Sigmoid colon (tissue), 7 donors: ENCODE data around the gene KCNS3. TPM values are rescaled to one million over a fixed set of nuclear protein-coding genes. Genes with fewer than 3 reads are reported as not detected.
A peak's percentile ranks its signal among the peaks of the same experiment; 100 is the strongest.

Experiments
- DNase-seq: peaks from one replicate; pipeline ENCODE4 v3.0.0-alpha.2; 2019
- H3K27ac ChIP-seq, 4 donors: fragments of 200-600 bp; sonication (generic); one replicate each; pipeline ENCODE4 v1.5.1; 2016 to 2019; ENCODE audit warnings: mild to moderate bottlenecking in 1 of 4
- H3K27me3 ChIP-seq, 3 donors: fragments of 200-600 bp; sonication (generic); one replicate each; pipeline ENCODE4 v1.5.1; 2019; ENCODE audit warnings: mild to moderate bottlenecking in 1 of 3
- H3K36me3 ChIP-seq, 4 donors: fragments of 200-600 bp; sonication (generic); one replicate each; pipeline ENCODE4 v1.5.1; 2016 to 2019
- H3K4me1 ChIP-seq, 4 donors: fragments of 200-600 bp; sonication (generic); one replicate each; pipeline ENCODE4 v1.5.1; 2017 to 2019
- H3K4me3 ChIP-seq, 4 donors: fragments of 200-600 bp; sonication (generic); one replicate each; pipeline ENCODE4 v1.5.1; 2017 to 2019; ENCODE audit warnings: mild to moderate bottlenecking in 2 of 4, moderate library complexity in 1 of 4
- H3K9me3 ChIP-seq, 4 donors: fragments of 200-600 bp in 3 of 4; sonication (generic) in 3 of 4; one replicate each; pipeline versions ENCODE4 v1.5.1 to v1.6.1; 2013 to 2019
- EP300 ChIP-seq, 4 donors: sonication (generic); formaldehyde crosslinking; IDR thresholded peaks; one replicate each; pipeline ENCODE4 v1.6.1; 2017; ENCODE audit warnings: antibody characterized with exemption in 4 of 4
- POLR2A ChIP-seq, 2 donors: fragments of 450-650 bp; IDR thresholded peaks; one replicate each; pipeline ENCODE4 v1.6.1; 2016; ENCODE audit warnings: antibody characterized with exemption in 2 of 2, mild to moderate bottlenecking in 2 of 2, moderate library complexity in 2 of 2
- POLR2AphosphoS5 ChIP-seq, 4 donors: sonication (generic); formaldehyde crosslinking; IDR thresholded peaks; one replicate each; pipeline ENCODE4 v1.6.1; 2017; ENCODE audit warnings: antibody characterized with exemption in 4 of 4
- WGBS, 2 donors: extraction: QIAGEN DNeasy Blood & Tissue Kit; methylation state at CpG; one replicate each; pipeline ENCODE4 v1.1.7; 2013; 5-methylcytosine and 5-hydroxymethylcytosine counted together
- intact Hi-C: fragments of 100-400 bp; cut with DNase I; formaldehyde crosslinking; loops from one replicate; pipeline ENCODE4 v1.15.1; 2023
- polyA plus RNA-seq, 3 donors: library from polyadenylated mRNA; stranded (reverse); fragments of 200-250 nt; gene quantifications; one replicate each; pipeline ENCODE4 v1.2.3, GENCODE V29; 2013
- total RNA-seq, 4 donors: library from RNA; depleted of rRNA; stranded (reverse); fragments of >200 nt; gene quantifications; one replicate each; pipeline ENCODE4 v1.1.0, GENCODE V29; 2016
- TF ChIP-seq, protein P1 (sequence below), 4 experiments: fragments of 450-650 bp in 3 of 4; fragments of 200-600 bp in 1 of 4; IDR thresholded peaks; one replicate each; pipeline ENCODE4 v1.5.1; 2016 to 2019; ENCODE audit warnings: antibody characterized with exemption in 4 of 4, mild to moderate bottlenecking in 3 of 4, moderate library complexity in 2 of 4
- donor health status: healthy with polysubstance abuse.
- donor health status: Bipolar disorder and iron deficiency.
- donor health status: healthy.

KCNS3 gene
- total and polyA plus RNA-seq, 7 donors: 4.2 to 96.3 (median 16.2) TPM

DNA sequence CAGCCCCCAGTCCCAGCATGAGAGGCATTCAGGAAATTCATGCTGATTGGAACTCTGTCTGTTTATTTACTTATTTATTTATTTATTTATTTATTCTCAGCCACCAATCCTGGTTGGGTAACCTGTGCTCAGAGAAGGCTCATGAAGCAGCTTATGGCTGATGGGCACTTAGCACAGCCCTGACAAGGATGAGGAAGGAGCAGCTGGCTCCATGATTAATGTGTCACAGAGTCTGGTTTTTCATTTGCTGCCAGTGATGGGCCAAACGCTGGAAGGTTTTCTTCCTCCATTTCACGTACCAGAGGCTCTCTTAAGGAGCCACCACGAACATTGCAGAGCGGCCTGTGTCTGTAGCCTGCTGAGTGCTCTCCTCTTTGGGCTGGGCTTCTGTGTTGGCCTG lies 28.3 kb upstream of the KCNS3 start:
- no peaks in the 10 kb centered on the region for H3K4me1 ChIP-seq
- H3K27ac ChIP-seq: no peak overlapping the region
- TF ChIP-seq POLR2AphosphoS5 (IDR thresholded peaks at IDR 0.05) (no peak), POLR2A (IDR thresholded peaks at IDR 0.05) (no peak), EP300 (IDR thresholded peaks at IDR 0.05) (no peak)
- TF ChIP-seq, protein P1, sequence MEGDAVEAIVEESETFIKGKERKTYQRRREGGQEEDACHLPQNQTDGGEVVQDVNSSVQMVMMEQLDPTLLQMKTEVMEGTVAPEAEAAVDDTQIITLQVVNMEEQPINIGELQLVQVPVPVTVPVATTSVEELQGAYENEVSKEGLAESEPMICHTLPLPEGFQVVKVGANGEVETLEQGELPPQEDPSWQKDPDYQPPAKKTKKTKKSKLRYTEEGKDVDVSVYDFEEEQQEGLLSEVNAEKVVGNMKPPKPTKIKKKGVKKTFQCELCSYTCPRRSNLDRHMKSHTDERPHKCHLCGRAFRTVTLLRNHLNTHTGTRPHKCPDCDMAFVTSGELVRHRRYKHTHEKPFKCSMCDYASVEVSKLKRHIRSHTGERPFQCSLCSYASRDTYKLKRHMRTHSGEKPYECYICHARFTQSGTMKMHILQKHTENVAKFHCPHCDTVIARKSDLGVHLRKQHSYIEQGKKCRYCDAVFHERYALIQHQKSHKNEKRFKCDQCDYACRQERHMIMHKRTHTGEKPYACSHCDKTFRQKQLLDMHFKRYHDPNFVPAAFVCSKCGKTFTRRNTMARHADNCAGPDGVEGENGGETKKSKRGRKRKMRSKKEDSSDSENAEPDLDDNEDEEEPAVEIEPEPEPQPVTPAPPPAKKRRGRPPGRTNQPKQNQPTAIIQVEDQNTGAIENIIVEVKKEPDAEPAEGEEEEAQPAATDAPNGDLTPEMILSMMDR (IDR thresholded peaks at IDR 0.05): no peak
- no peaks in the 10 kb centered on the region for H3K27me3 ChIP-seq
- intact Hi-C loops: no loop called here
- no peak overlapping the region for H3K4me3 ChIP-seq
- WGBS, 2 donors: 86 to 92% methylated on average over 4 of the region's 4 CpGs
- no peak for DNase-seq
- H3K9me3 ChIP-seq: no peaks in the 10 kb centered on the region
- H3K36me3 ChIP-seq: no peaks in the 10 kb centered on the region

DNA sequence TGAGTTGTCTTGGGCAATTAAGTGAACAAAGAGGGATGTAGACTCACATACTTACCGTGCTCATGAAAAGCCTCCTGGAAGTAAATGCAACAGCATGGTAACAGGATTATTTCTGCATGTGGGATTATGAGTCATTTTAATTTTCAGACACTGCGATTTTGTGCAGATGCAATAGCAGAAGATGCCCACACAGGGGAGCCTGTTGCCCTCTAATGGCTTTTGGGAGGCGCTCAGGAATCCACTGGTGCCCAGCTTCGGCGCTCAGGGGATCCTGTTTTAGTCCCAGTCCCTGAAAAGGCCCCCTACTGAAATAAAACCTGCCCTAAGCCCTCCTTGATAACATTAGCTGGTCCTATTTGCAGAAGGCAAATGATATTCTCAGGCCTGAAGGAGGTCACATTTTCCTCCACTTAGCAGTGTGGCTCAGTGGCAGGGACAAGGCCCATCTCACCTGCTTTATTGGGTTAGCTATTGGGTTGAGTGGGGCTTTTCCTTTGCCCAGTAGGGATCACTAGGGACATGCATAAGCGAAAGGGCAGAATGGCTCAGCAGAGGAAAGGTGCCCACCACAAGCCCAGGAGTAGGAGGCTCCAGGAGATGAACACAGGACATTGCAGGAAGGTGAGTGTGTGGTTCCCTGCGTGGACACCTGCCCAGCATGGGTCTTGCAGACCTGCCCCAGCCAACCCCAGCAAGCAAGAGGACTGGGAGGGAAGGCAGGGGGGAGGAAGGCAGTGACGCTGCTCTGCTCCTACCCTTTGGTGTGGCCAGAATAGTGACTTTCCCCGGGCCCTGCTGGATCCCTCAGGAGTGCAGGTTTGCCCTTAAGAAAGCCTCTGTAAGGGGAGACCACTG lies 26.5 kb upstream of the KCNS3 start:
- Histone ChIP-seq H3K4me1 (no peaks in the 10 kb centered on the region), H3K36me3 (no peaks in the 10 kb centered on the region), H3K27me3 (no peaks in the 10 kb centered on the region), H3K27ac (no peak overlapping the region), H3K9me3 (no peaks in the 10 kb centered on the region), H3K4me3 (no peak overlapping the region)
- WGBS, 2 donors: 42 to 44% methylated on average over 9 of the region's 9 CpGs
- TF ChIP-seq POLR2A (IDR thresholded peaks at IDR 0.05) (no peak), EP300 (IDR thresholded peaks at IDR 0.05) (peak in 1 of 4 donors; percentile 6), POLR2AphosphoS5 (IDR thresholded peaks at IDR 0.05) (no peak)
- TF ChIP-seq, protein P1 (IDR thresholded peaks at IDR 0.05): peak; percentile 64 to 94 (median 80)
- intact Hi-C loops: loop anchor here (1.0 to 2.0 kb wide), 3 partner anchors 298 to 527 kb away; no protein-coding TSS in a partner anchor
- DNase-seq: peak; percentile 71

DNA sequence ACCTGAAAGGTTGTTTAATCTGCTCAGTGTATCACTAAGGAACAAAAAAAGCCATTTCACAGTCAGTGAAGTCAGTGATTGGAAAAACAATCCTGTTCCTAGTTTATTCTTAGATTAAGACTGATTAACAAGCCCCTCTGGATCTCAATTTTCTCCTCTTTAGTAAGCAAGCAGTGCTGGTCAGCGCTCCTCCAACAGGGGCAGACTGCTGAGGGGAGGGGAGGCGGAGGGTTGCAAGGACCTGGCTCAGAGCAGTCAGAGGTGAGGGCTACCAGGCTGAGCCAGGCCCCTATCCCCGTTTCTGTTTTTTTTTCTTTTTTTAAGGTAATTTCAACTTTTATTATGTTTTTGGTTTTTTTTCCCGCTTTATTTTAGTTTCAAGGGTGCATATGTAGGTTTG lies 24.7 kb upstream of the KCNS3 start:
- H3K4me3 ChIP-seq: no peak overlapping the region
- no peak for TF ChIP-seq POLR2A (IDR thresholded peaks at IDR 0.05)
- no peak overlapping the region for H3K27ac ChIP-seq
- no peaks in the 10 kb centered on the region for H3K27me3 ChIP-seq
- no peaks in the 10 kb centered on the region for H3K4me1 ChIP-seq
- H3K36me3 ChIP-seq: no peaks in the 10 kb centered on the region
- intact Hi-C loops: loop anchor here (2.0 kb wide), 1 partner anchor 525 kb away; no protein-coding TSS in a partner anchor
- DNase-seq: no peak
- H3K9me3 ChIP-seq: no peaks in the 10 kb centered on the region
- 64 to 72% methylated on average over 4 of the region's 4 CpGs for WGBS, 2 donors

DNA sequence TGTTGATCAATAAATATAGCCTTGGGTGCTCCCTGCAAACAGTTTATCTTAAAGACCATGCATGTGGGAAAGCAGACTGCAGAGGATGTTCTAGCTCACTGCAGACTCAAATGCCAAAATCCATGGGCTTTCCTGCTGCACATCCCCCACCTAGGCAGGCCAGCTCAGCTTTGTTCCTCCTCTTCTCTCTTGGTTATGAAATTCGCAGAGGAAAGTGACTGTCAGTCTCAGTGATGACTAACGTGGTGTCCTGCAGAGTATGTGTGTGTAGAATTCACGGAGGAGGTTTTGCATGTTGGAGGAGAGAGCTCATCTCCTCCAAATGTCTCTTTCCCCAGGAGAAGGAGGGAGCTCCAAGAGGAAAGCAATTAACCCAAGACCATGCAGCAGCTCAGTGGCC lies 21.4 kb upstream of the KCNS3 start:
- Histone ChIP-seq H3K27ac (no peak overlapping the region), H3K9me3 (no peaks in the 10 kb centered on the region), H3K4me1 (no peaks in the 10 kb centered on the region), H3K27me3 (no peaks in the 10 kb centered on the region), H3K4me3 (no peak overlapping the region), H3K36me3 (no peaks in the 10 kb centered on the region)
- TF ChIP-seq EP300 (IDR thresholded peaks at IDR 0.05): no peak
- TF ChIP-seq POLR2AphosphoS5 (IDR thresholded peaks at IDR 0.05): no peak
- no peak for TF ChIP-seq POLR2A (IDR thresholded peaks at IDR 0.05)
- TF ChIP-seq, protein P1 (IDR thresholded peaks at IDR 0.05): no peak
- WGBS, 2 donors: 53 to 54% methylated on average over 3 of the region's 3 CpGs
- intact Hi-C loops: no loop called here
- DNase-seq: no peak

DNA sequence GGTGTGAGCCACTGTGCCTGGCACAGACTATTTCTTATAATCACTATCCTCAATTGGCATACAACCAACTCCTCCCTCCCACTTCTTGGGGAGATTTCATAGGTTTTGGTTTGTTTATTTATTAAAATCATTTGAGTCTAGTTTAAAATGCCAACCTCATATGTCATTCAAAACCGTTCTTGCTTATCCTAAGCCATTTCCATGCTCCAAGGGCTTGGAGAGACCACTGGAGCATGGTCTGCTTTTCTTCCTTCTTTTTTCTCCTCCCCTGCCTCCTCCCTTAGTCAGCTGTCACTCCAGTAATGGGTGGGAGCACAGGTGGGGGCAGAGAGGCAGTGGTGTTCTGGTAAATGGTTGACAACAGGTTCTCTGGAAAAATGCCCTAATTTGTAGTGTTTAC lies 20.4 kb upstream of the KCNS3 start:
- 51 to 67% methylated on average over 1 of the region's 1 CpG for WGBS, 2 donors
- DNase-seq: no peak
- H3K4me3 ChIP-seq: no peak overlapping the region
- TF ChIP-seq POLR2AphosphoS5 (IDR thresholded peaks at IDR 0.05): no peak
- TF ChIP-seq, protein P1 (IDR thresholded peaks at IDR 0.05): no peak
- no peak overlapping the region for H3K27ac ChIP-seq
- no peaks in the 10 kb centered on the region for H3K27me3 ChIP-seq
- no peaks in the 10 kb centered on the region for H3K9me3 ChIP-seq
- H3K4me1 ChIP-seq: no peaks in the 10 kb centered on the region
- intact Hi-C loops: no loop called here
- no peaks in the 10 kb centered on the region for H3K36me3 ChIP-seq
